CD14-positive monocyte (primary cell): ENCODE data around the gene TMEM184A. TPM values are rescaled to one million over a fixed set of nuclear protein-coding genes. Genes with fewer than 3 reads are reported as not detected.

ENCODE experiments used
- DNase-seq, 3 donors: peaks; one replicate each; pipeline ENCODE4 v3.0.0-alpha.2; 2011 to 2022
- H2AFZ ChIP-seq: 2 replicates; pipeline ENCODE4 v1.6.0; 2012; ENCODE audit warnings: mild to moderate bottlenecking, low read depth, low read length, inconsistent platforms; ENCODE audit not compliant: insufficient read depth, poor library complexity, severe bottlenecking
- H3K27ac ChIP-seq, 2 donors: 1 replicate in 1 of 2; 2 replicates in 1 of 2; pipeline ENCODE4 v1.5.1; 2012 to 2013; ENCODE audit warnings: low read length in 2 of 2, control low read depth in 1 of 2, inconsistent platforms in 1 of 2, low read depth in 1 of 2, mild to moderate bottlenecking in 1 of 2
- H3K27me3 ChIP-seq, 2 donors: one replicate each; pipeline versions ENCODE4 v1.6.0 to v1.6.1; 2011 to 2013; ENCODE audit warnings: low read length in 2 of 2; ENCODE audit not compliant: control insufficient read depth in 2 of 2, insufficient read depth in 2 of 2
- H3K36me3 ChIP-seq, 2 donors: replicated peaks in 1 of 2; 1 replicate in 1 of 2; 2 replicates in 1 of 2; pipeline versions ENCODE4 v1.5.1 to v1.6.1; 2012 to 2013; ENCODE audit warnings: low read length in 2 of 2, control low read depth in 1 of 2, inconsistent platforms in 1 of 2, mild to moderate bottlenecking in 1 of 2; ENCODE audit not compliant: insufficient read depth in 2 of 2, control insufficient read depth in 1 of 2
- H3K4me1 ChIP-seq, 2 donors: 1 replicate in 1 of 2; 2 replicates in 1 of 2; pipeline versions ENCODE4 v1.5.1 to v1.6.1; 2012 to 2013; ENCODE audit warnings: low read length in 2 of 2, control low read depth in 1 of 2, inconsistent platforms in 1 of 2, mild to moderate bottlenecking in 1 of 2, moderate library complexity in 1 of 2; ENCODE audit not compliant: insufficient read depth in 2 of 2, control insufficient read depth in 1 of 2
- H3K4me2 ChIP-seq: replicated peaks from 2 replicates; pipeline ENCODE3; 2012; ENCODE audit warnings: low read length, moderate library complexity, mild to moderate bottlenecking; ENCODE audit not compliant: poor library complexity, severe bottlenecking; ENCODE audit errors: extremely low read depth
- H3K4me3 ChIP-seq, 3 experiments: fragments of 200-600 bp in 1 of 3; sonication (generic) in 1 of 3; replicated peaks in 1 of 3; 1 replicate in 2 of 3; 2 replicates in 1 of 3; pipeline ENCODE4 v1.5.1; 2011 to 2013; ENCODE audit warnings: low read length in 3 of 3, mild to moderate bottlenecking in 3 of 3, control low read depth in 2 of 3, low read depth in 2 of 3, inconsistent platforms in 1 of 3, moderate library complexity in 1 of 3
- H3K79me2 ChIP-seq: 2 replicates; pipeline ENCODE4 v1.6.0; 2012; ENCODE audit warnings: mild to moderate bottlenecking, control low read depth, inconsistent platforms, low read length, moderate library complexity; ENCODE audit not compliant: insufficient read depth
- H3K9ac ChIP-seq: 2 replicates; pipeline ENCODE4 v1.6.0; 2017; ENCODE audit warnings: low read length, mild to moderate bottlenecking; ENCODE audit not compliant: insufficient read depth, poor library complexity, severe bottlenecking
- H3K9me3 ChIP-seq, 2 donors: replicated peaks in 1 of 2; 1 replicate in 1 of 2; 2 replicates in 1 of 2; pipeline versions ENCODE4 v1.5.1 to v1.6.1; 2012 to 2013; ENCODE audit warnings: low read length in 2 of 2, control low read depth in 1 of 2; ENCODE audit not compliant: control insufficient read depth in 1 of 2, insufficient read depth in 1 of 2
- H4K20me1 ChIP-seq: 2 replicates; pipeline ENCODE4 v1.6.0; 2012; ENCODE audit warnings: mild to moderate bottlenecking, low read length, control low read depth, moderate library complexity; ENCODE audit not compliant: insufficient read depth
- H3K27ac Mint-ChIP-seq, 7 donors: one replicate each; pipeline ENCODE4 v1.8.0; 2020; ENCODE audit warnings: mild to moderate bottlenecking in 7 of 7, mixed read lengths in 7 of 7, moderate library complexity in 6 of 7, inconsistent platforms in 2 of 7
- H3K27me3 Mint-ChIP-seq, 3 donors: one replicate each; pipeline ENCODE4 v1.8.0; 2021 to 2022; ENCODE audit warnings: low read depth in 3 of 3, mild to moderate bottlenecking in 3 of 3, mixed read lengths in 3 of 3, moderate library complexity in 3 of 3, inconsistent platforms in 1 of 3
- H3K36me3 Mint-ChIP-seq, 2 donors: one replicate each; pipeline ENCODE4 v1.8.0; 2020; ENCODE audit warnings: mixed read lengths in 2 of 2, inconsistent platforms in 1 of 2, mild to moderate bottlenecking in 1 of 2
- H3K4me1 Mint-ChIP-seq: one replicate; pipeline ENCODE4 v1.8.0; 2020; ENCODE audit warnings: mild to moderate bottlenecking, mixed read lengths
- H3K4me3 Mint-ChIP-seq, 2 donors: one replicate each; pipeline ENCODE4 v1.8.0; 2020; ENCODE audit warnings: mild to moderate bottlenecking in 2 of 2, mixed read lengths in 2 of 2, moderate library complexity in 1 of 2
- H3K9me3 Mint-ChIP-seq, 7 donors: one replicate each; pipeline ENCODE4 v1.8.0; 2020 to 2022; ENCODE audit warnings: mixed read lengths in 7 of 7, mild to moderate bottlenecking in 6 of 7, moderate library complexity in 6 of 7, inconsistent platforms in 2 of 7
- WGBS: methylation state at CpG from one replicate; pipeline ENCODE4 v1.1.5; 2013; ENCODE audit warnings: missing lambda C conversion rate; ENCODE audit not compliant: insufficient coverage; 5-methylcytosine and 5-hydroxymethylcytosine counted together
- intact Hi-C, 2 donors: fragments of 100-400 bp; cut with micrococcal nuclease; formaldehyde crosslinking; loops; one replicate each; pipeline versions ENCODE4 v1.15.0 to v1.15.1; 2023
- polyA plus RNA-seq, 3 donors: library from polyadenylated mRNA; depleted of rRNA in 1 of 3; unstranded in 2 of 3; stranded (reverse) in 1 of 3; fragments of 300-500 nt in 2 of 3; fragments of >200 nt in 1 of 3; fragmentation: Illumina TruSeq in 2 of 3; gene quantifications; 1 replicate in 2 of 3; 2 replicates in 1 of 3; pipeline ENCODE4 v1.2.3, GENCODE V29; 2012 to 2021
- TF ChIP-seq, protein P1 (sequence below): fragments of 200-600 bp; IDR thresholded peaks from one replicate; pipeline ENCODE4 v1.8.0; 2022; ENCODE audit warnings: antibody characterized with exemption, mild to moderate bottlenecking

TMEM184A gene
- polyA plus RNA-seq, 3 donors, result not detected

DNA sequence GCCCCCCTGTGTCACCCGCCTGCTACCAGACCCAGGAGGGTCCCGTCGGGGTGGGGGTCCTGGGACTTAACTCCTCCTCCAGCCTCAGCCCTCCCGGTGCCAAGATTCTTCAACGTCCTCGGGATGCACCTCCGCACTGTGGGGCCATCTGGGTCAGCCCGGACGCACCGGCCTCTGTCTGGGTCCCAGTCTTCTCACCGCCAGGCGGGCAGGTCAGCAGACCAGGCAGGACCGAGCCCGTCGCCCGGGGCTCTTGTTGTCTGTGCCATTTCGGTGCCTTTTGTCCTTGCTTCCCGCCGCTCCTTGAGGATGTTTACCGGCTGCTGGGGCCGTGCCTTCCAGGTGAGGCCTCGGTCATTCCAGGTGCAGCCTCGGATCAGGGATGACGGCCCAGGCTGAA is 46.0 kb upstream of the TMEM184A start:
- H3K9me3 Mint-ChIP-seq, result peaks cover 4 to 14% (median 8%) of the 10 kb centered on the region in 7 donors
- Histone ChIP-seq H3K36me3 (no peaks in the 10 kb centered on the region), H3K27me3 (peaks cover 0 to 3% of the 10 kb centered on the region in 2 donors), H3K9ac (no peak overlapping the region), H3K9me3 (peaks cover 0 to 17% of the 10 kb centered on the region in 2 donors), H2AFZ (no peak overlapping the region), H3K4me3 (no peak overlapping the region), H3K4me2 (no peak overlapping the region), H4K20me1 (no peaks in the 10 kb centered on the region), H3K4me1 (no peaks in the 10 kb centered on the region), H3K27ac (no peak overlapping the region), H3K79me2 (no peaks in the 10 kb centered on the region)
- H3K27ac Mint-ChIP-seq, result peak overlapping the region in 1 of 7 donors; percentile 28
- no peak for DNase-seq
- peaks cover 7 to 12% (median 9%) of the 10 kb centered on the region in 3 donors for H3K27me3 Mint-ChIP-seq
- H3K4me3 Mint-ChIP-seq, result no peak overlapping the region
- no peaks in the 10 kb centered on the region for H3K4me1 Mint-ChIP-seq
- 95% methylated on average over 24 of the region's 24 CpGs for WGBS
- TF ChIP-seq, protein P1, sequence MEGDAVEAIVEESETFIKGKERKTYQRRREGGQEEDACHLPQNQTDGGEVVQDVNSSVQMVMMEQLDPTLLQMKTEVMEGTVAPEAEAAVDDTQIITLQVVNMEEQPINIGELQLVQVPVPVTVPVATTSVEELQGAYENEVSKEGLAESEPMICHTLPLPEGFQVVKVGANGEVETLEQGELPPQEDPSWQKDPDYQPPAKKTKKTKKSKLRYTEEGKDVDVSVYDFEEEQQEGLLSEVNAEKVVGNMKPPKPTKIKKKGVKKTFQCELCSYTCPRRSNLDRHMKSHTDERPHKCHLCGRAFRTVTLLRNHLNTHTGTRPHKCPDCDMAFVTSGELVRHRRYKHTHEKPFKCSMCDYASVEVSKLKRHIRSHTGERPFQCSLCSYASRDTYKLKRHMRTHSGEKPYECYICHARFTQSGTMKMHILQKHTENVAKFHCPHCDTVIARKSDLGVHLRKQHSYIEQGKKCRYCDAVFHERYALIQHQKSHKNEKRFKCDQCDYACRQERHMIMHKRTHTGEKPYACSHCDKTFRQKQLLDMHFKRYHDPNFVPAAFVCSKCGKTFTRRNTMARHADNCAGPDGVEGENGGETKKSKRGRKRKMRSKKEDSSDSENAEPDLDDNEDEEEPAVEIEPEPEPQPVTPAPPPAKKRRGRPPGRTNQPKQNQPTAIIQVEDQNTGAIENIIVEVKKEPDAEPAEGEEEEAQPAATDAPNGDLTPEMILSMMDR, result no peak
- intact Hi-C loops, result no loop called here
- H3K36me3 Mint-ChIP-seq, result no peaks in the 10 kb centered on the region

DNA sequence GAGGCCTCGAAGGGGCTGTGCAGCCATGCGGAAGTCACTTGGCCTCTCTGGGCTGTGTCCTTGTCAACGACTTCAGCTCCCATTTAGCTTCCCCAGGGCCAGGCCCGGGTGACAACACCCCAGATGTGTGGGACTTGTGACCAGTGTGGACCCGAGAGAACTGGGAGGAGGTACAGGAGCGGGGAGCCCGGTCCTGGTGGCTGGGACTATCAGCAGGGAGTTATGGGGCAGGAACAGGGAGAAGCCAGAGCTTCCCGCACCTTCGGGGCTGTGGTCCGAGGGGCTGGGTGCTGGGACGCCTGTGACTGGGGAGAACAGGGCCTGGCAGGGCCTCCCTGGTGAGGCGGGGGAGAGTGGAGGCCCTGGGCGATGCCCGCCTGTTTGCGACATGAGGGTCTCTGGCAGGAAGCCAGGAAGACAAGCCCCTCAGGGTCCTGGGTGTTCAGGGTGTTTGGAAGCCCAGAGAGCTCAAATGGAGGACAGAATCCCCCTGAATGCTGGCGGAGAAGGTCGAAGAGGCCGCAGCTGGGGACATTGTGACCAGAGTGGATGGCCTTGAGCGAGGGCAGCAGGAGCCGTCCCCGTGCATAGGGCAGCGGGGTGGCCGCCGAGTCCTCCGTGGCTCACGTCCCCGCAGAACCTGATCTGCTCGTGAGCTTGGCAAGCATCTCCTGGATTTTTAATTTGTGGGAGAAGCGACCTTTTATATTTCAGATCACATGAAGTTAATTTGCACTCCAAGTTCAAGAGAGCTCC is 43.8 kb upstream of the TMEM184A start:
- H2AFZ ChIP-seq, result no peak overlapping the region
- H3K27ac Mint-ChIP-seq, result peak overlapping the region in 1 of 7 donors; percentile 41
- H4K20me1 ChIP-seq, result no peaks in the 10 kb centered on the region
- peaks cover 0 to 17% of the 10 kb centered on the region in 2 donors for H3K9me3 ChIP-seq
- H3K27me3 ChIP-seq, result no peaks in the 10 kb centered on the region
- H3K4me3 ChIP-seq, result no peak overlapping the region
- H3K27me3 Mint-ChIP-seq, result peaks cover 6 to 8% (median 7%) of the 10 kb centered on the region in 3 donors
- H3K4me1 Mint-ChIP-seq, result no peaks in the 10 kb centered on the region
- H3K27ac ChIP-seq, result no peak overlapping the region
- H3K4me3 Mint-ChIP-seq, result no peak overlapping the region
- no peaks in the 10 kb centered on the region for H3K79me2 ChIP-seq
- H3K9ac ChIP-seq, result no peak overlapping the region
- TF ChIP-seq, protein P1, result no peak
- no peaks in the 10 kb centered on the region for H3K4me1 ChIP-seq
- DNase-seq, result no peak
- peaks cover 4 to 14% (median 10%) of the 10 kb centered on the region in 7 donors for H3K9me3 Mint-ChIP-seq
- H3K36me3 ChIP-seq, result no peaks in the 10 kb centered on the region
- intact Hi-C loops, result no loop called here
- H3K4me2 ChIP-seq, result no peak overlapping the region
- WGBS, result 92% methylated on average over 20 of the region's 29 CpGs
- H3K36me3 Mint-ChIP-seq, result no peaks in the 10 kb centered on the region
